Astrocyte (in vitro differentiated cells and primary cell): ENCODE results near the gene OR51V1.

ENCODE experiments used
- CTCF ChIP-seq: IDR thresholded peaks from 2 replicates; pipeline ENCODE4 v1.5.1; 2011; ENCODE audit warnings: low read depth, mild to moderate bottlenecking, inconsistent platforms, low read length, moderate library complexity; ENCODE audit not compliant: insufficient read depth
- EZH2 ChIP-seq: IDR thresholded peaks from 2 replicates; pipeline ENCODE4 v1.6.1; 2012; ENCODE audit warnings: mild to moderate bottlenecking, low read length, inconsistent platforms; ENCODE audit not compliant: insufficient read depth

- TF ChIP-seq CTCF (no peak), EZH2 (no peak)
These were observed 26.3 kb upstream of the OR51V1 start, which contains the start of gene HBB for GRCh38 chr11:5226732-5227310.
